Hematopoietic multipotent progenitor cell (in vitro differentiated cells): ENCODE results near the gene NETO2. TPM values are rescaled to one million over a fixed set of nuclear protein-coding genes. Genes with fewer than 3 reads are reported as not detected.
"Not testable (repeated sequence)": the region's sequence is repeated elsewhere in the genome, so short reads cannot be mapped to it uniquely, and the experiment has no call there.

Source experiments
- DNase-seq, 3 donors: peaks; one replicate each; pipeline ENCODE4 v3.0.0-alpha.2; 2011 to 2015; ENCODE audit warnings: low read depth in 2 of 3, low spot score in 2 of 3
- total RNA-seq: library from RNA; depleted of rRNA; stranded (reverse); fragments of >200 nt; gene quantifications from one replicate; pipeline ENCODE4 v1.2.3, GENCODE V29; 2012

NETO2 gene
- total RNA-seq, 1 donor = 0.27 TPM

- DNase-seq = no peak
These were observed 76.5 kb downstream of the NETO2 start for GRCh38 chr16:47067203-47067602.

- no peak for DNase-seq
These were observed 77.7 kb downstream of the NETO2 start for GRCh38 chr16:47065766-47066688.

- no peak for DNase-seq
These were observed 79.0 kb downstream of the NETO2 start for GRCh38 chr16:47064775-47065174.

- DNase-seq = no peak
These were observed 80.6 kb downstream of the NETO2 start for GRCh38 chr16:47063011-47063724.

- DNase-seq = no peak
These were observed 82.5 kb downstream of the NETO2 start for GRCh38 chr16:47061204-47061603.

GRCh38 chr16:47060596-47060995, 83.1 kb downstream of the NETO2 start:
- no peak for DNase-seq

- no peak for DNase-seq
These were observed 83.8 kb downstream of the NETO2 start for GRCh38 chr16:47059991-47060390.

GRCh38 chr16:47059130-47059529, 84.6 kb downstream of the NETO2 start:
- DNase-seq = not testable (repeated sequence)

GRCh38 chr16:47058295-47059086, 85.3 kb downstream of the NETO2 start:
- DNase-seq = no peak

GRCh38 chr16:47057630-47057993, 86.1 kb downstream of the NETO2 start:
- DNase-seq = no peak

- no peak for DNase-seq
These were observed 86.8 kb downstream of the NETO2 start for GRCh38 chr16:47056688-47057629.

GRCh38 chr16:47056061-47056460, 87.7 kb downstream of the NETO2 start:
- DNase-seq = not testable (repeated sequence)

- no peak for DNase-seq
These were observed 88.4 kb downstream of the NETO2 start for GRCh38 chr16:47055136-47055885.

GRCh38 chr16:47054306-47054705, 89.4 kb downstream of the NETO2 start:
- no peak for DNase-seq

GRCh38 chr16:47053895-47054294, 89.8 kb downstream of the NETO2 start:
- no peak for DNase-seq

- DNase-seq = no peak
These were observed 90.8 kb downstream of the NETO2 start for GRCh38 chr16:47052666-47053640.

- no peak for DNase-seq
These were observed 92.7 kb downstream of the NETO2 start for GRCh38 chr16:47051031-47051430.
